Measurements from ENCODE around the gene CRIP1.

DNA sequence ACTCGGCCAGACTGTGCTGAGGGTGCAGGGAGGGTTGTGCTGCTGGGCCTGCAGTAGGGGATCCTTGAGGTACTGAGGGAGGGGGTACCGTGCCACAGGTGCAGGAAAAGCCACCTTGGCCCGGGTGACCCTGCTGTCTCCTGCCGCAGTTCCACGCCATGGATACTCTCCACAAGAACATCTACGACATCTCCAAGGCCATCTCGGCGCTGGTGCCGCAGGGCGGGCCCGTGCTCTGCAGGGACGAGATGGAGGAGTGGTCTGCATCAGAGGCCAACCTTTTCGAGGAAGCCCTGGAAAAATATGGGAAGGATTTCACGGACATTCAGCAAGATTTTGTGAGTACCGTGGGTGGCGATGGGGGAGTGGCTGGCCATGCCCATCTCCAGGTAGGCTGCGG, 26.1 kb upstream of the CRIP1 start:
- TF ChIP-seq, protein P1, sequence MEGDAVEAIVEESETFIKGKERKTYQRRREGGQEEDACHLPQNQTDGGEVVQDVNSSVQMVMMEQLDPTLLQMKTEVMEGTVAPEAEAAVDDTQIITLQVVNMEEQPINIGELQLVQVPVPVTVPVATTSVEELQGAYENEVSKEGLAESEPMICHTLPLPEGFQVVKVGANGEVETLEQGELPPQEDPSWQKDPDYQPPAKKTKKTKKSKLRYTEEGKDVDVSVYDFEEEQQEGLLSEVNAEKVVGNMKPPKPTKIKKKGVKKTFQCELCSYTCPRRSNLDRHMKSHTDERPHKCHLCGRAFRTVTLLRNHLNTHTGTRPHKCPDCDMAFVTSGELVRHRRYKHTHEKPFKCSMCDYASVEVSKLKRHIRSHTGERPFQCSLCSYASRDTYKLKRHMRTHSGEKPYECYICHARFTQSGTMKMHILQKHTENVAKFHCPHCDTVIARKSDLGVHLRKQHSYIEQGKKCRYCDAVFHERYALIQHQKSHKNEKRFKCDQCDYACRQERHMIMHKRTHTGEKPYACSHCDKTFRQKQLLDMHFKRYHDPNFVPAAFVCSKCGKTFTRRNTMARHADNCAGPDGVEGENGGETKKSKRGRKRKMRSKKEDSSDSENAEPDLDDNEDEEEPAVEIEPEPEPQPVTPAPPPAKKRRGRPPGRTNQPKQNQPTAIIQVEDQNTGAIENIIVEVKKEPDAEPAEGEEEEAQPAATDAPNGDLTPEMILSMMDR (IDR thresholded peaks at IDR 0.05 in 2 of 3, conservative IDR thresholded peaks at IDR 0.05 in 1 of 3; ENCODE audit: control insufficient read depth in 2 of 3, extremely low read depth in 1 of 3, insufficient read depth in 1 of 3, low read depth in 3 of 3, low read length in 3 of 3), result no peak
- TF ChIP-seq JUND (IDR thresholded peaks at IDR 0.05; ENCODE audit: low read depth, low read length), result no peak

Measured in GM12878 (cell line).